Measurements from ENCODE around the gene POU6F2. TPM values are rescaled to one million over a fixed set of nuclear protein-coding genes. Genes with fewer than 3 reads are reported as not detected.

The POU6F2 gene
- total RNA-seq, 1 experiment from 2014 or later = 0.64 TPM

DNA sequence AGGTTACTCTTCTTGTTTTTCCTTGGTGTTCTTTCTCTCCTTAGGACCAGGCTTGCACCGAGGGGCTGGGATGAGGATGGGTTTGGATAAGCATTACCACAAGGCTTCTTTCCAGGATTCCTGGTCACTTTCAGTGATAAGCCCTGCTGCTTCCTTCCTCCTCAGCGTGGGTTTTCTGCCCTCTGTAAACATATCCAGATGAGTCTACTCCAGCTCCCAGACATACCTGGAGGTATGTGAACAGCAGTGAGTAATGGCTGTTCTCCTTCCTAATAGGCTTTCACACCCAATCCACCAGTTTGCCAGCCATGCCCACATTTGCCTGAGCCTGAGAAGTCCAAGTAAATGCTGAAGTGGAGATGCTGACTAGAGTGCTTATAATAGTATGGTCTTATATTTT lies 358.7 kb downstream of the POU6F2 start:
- Mint-ChIP-seq H3K27me3 (ENCODE audit: unreplicated experiment) (peaks cover 38% of the 10 kb centered on the region), H3K4me1 (ENCODE audit: low read depth, unreplicated experiment) (peaks cover 6% of the 10 kb centered on the region), H3K27ac (ENCODE audit: unreplicated experiment) (no peak overlapping the region)

DNA sequence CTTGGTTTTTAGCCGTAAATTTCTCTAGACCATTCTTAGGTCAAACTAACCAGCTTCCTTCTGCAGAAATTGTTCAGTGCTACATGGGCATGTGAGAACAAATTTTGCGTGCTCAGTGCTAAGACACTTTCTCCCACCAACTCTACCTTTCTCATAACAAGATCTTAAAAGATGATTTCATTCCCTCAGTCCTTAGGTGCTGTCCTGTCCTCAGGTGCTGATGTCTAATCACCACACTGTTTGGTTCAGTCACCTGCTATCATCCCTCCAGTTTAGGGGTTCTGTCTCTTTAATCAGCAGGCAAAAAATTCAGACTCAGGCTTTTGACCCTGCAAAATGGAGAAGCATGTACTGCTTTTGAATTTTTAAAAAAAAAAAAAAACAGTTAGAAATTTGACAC lies 361.0 kb downstream of the POU6F2 start:
- no peak for DNase-seq
- CTCF ChIA-PET = no interaction called here
- TF ChIP-seq, protein P1, sequence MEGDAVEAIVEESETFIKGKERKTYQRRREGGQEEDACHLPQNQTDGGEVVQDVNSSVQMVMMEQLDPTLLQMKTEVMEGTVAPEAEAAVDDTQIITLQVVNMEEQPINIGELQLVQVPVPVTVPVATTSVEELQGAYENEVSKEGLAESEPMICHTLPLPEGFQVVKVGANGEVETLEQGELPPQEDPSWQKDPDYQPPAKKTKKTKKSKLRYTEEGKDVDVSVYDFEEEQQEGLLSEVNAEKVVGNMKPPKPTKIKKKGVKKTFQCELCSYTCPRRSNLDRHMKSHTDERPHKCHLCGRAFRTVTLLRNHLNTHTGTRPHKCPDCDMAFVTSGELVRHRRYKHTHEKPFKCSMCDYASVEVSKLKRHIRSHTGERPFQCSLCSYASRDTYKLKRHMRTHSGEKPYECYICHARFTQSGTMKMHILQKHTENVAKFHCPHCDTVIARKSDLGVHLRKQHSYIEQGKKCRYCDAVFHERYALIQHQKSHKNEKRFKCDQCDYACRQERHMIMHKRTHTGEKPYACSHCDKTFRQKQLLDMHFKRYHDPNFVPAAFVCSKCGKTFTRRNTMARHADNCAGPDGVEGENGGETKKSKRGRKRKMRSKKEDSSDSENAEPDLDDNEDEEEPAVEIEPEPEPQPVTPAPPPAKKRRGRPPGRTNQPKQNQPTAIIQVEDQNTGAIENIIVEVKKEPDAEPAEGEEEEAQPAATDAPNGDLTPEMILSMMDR (IDR thresholded peaks at IDR 0.05; ENCODE audit: unreplicated experiment) = no peak
- Mint-ChIP-seq H3K9me3 (ENCODE audit: low read depth, unreplicated experiment) (no peaks in the 10 kb centered on the region), H3K4me1 (ENCODE audit: low read depth, unreplicated experiment) (peaks cover 6% of the 10 kb centered on the region), H3K27me3 (ENCODE audit: unreplicated experiment) (peaks cover 38% of the 10 kb centered on the region), H3K27ac (ENCODE audit: unreplicated experiment) (no peak overlapping the region), H3K36me3 (ENCODE audit: insufficient read depth, unreplicated experiment) (no peaks in the 10 kb centered on the region), H3K4me3 (ENCODE audit: low read depth, unreplicated experiment) (no peak overlapping the region)
- intact Hi-C loops (cut with micrococcal nuclease; ENCODE audit: unreplicated experiment) = loop anchor here (5.0 kb wide), 1 partner anchor 51 kb away; no protein-coding TSS in a partner anchor
- no TSS peak for BruUV-seq (replicated peaks)

More for the DNA sequence above, 358.7 kb downstream of the POU6F2 start:
- DNase-seq = no peak
- TF ChIP-seq, protein P1 (IDR thresholded peaks at IDR 0.05; ENCODE audit: unreplicated experiment) = no peak
- BruUV-seq (replicated peaks) = no TSS peak
- H3K36me3 Mint-ChIP-seq (ENCODE audit: insufficient read depth, unreplicated experiment) = no peaks in the 10 kb centered on the region
- no peaks in the 10 kb centered on the region for H3K9me3 Mint-ChIP-seq (ENCODE audit: low read depth, unreplicated experiment)
- no peak overlapping the region for H3K4me3 Mint-ChIP-seq (ENCODE audit: low read depth, unreplicated experiment)
- intact Hi-C loops (cut with micrococcal nuclease; ENCODE audit: unreplicated experiment) = loop anchor here (5.0 kb wide), 1 partner anchor 49 kb away; no protein-coding TSS in a partner anchor
- CTCF ChIA-PET = interaction anchor here (0.5 kb wide), 1 partner anchor 143 kb away, joined by 3 read pairs; no protein-coding TSS in a partner anchor

DNA sequence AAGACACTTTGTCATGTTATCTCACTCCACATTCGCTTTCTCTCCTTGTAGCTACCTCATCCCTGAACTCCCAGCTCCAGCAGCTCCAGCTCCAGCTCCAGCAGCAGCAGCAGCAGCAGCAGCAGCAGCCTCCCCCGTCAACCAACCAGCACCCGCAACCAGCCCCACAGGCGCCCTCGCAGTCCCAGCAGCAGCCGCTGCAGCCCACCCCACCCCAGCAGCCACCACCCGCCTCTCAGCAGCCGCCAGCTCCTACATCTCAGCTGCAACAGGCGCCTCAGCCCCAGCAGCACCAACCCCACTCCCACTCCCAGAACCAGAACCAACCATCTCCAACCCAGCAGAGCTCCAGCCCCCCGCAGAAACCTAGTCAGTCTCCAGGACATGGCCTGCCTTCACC lies 361.9 kb downstream of the POU6F2 start:
- H3K4me1 Mint-ChIP-seq (ENCODE audit: low read depth, unreplicated experiment) = peaks cover 6% of the 10 kb centered on the region
- BruUV-seq (replicated peaks) = no TSS peak

DNA sequence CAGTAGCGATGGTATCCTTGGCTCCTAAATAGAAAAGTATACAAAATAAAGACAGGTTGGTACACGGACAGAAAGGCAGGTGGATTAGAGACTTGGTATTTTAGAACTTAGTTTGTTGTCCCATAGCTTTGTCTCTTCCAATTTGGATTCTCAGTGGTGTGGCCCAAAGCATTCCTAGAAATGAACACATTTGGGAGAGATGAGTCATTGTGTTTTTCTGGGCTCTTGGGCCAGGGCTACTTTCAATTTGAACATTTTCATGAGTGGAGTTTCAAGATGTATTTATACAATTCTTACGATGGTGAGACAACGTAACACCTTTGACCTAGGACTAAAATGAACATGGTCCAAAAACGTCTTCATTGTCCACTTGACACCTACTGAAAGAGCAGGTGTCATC lies 363.4 kb downstream of the POU6F2 start:
- no TSS peak for BruUV-seq (replicated peaks)
- Mint-ChIP-seq H3K27me3 (ENCODE audit: unreplicated experiment) (peaks cover 20% of the 10 kb centered on the region), H3K4me3 (ENCODE audit: low read depth, unreplicated experiment) (no peak overlapping the region), H3K9me3 (ENCODE audit: low read depth, unreplicated experiment) (no peaks in the 10 kb centered on the region), H3K27ac (ENCODE audit: unreplicated experiment) (no peak overlapping the region), H3K36me3 (ENCODE audit: insufficient read depth, unreplicated experiment) (no peaks in the 10 kb centered on the region), H3K4me1 (ENCODE audit: low read depth, unreplicated experiment) (peaks cover 6% of the 10 kb centered on the region)
- DNase-seq = no peak
- TF ChIP-seq, protein P1 (IDR thresholded peaks at IDR 0.05; ENCODE audit: unreplicated experiment) = no peak
- CTCF ChIA-PET = no interaction called here
- intact Hi-C loops (cut with micrococcal nuclease; ENCODE audit: unreplicated experiment) = no loop called here

More for the DNA sequence above, 361.9 kb downstream of the POU6F2 start:
- Mint-ChIP-seq H3K9me3 (ENCODE audit: low read depth, unreplicated experiment) (no peaks in the 10 kb centered on the region), H3K4me3 (ENCODE audit: low read depth, unreplicated experiment) (no peak overlapping the region), H3K27ac (ENCODE audit: unreplicated experiment) (no peak overlapping the region), H3K36me3 (ENCODE audit: insufficient read depth, unreplicated experiment) (no peaks in the 10 kb centered on the region), H3K27me3 (ENCODE audit: unreplicated experiment) (peaks cover 35% of the 10 kb centered on the region)
- no peak for DNase-seq
- CTCF ChIA-PET = no interaction called here
- intact Hi-C loops (cut with micrococcal nuclease; ENCODE audit: unreplicated experiment) = loop anchor here (5.0 kb wide), 1 partner anchor 52 kb away; no protein-coding TSS in a partner anchor
- TF ChIP-seq, protein P1 (IDR thresholded peaks at IDR 0.05; ENCODE audit: unreplicated experiment) = no peak
